GM21723 (cell line): ENCODE measurements around the gene CD48.

Experiments used
- ATAC-seq: cut with Tn5 transposase; IDR thresholded peaks from one replicate; pipeline ENCODE4 v1.9.1; 2021; ENCODE audit warnings: mild to moderate bottlenecking, moderate library complexity; ENCODE audit not compliant: unreplicated experiment

Gene CD48, protein sequence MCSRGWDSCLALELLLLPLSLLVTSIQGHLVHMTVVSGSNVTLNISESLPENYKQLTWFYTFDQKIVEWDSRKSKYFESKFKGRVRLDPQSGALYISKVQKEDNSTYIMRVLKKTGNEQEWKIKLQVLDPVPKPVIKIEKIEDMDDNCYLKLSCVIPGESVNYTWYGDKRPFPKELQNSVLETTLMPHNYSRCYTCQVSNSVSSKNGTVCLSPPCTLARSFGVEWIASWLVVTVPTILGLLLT

DNA sequence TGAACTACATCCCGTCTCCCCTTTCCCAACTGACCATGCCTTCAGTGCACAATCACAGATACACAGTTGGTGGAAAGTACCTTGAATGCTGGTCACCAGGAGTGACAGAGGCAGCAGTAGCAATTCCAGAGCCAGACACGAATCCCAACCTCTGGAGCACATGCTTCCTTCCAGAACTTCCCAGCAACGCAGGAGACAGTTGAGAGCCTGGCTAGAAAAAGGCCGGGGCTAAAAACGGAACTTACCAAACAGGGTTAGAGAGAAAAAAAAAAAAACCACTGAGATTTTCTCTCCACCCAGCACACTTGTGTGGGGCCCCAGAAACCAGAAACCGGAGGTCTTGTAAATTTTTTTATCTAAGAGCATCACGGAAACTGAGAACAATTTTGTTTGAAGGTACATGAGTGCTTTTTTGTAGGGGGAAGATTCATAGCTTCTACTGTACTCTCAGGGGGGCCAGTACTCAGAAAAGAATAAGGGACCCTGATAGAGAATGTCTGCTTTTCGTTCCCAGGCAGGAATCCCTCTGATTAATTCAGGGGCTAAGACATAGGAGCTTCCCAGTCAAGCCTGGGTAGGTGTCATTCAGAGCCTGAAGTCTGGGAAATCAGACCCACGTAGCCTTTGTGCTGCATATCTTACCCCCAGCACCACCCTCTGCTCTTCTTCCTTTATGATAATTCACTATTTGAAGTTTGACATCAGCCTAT lies at the start of gene CD48:
Gene CD48, minus strand, starts transcription at position 221 of the 710 bp plus-strand sequence. Its CDS starts 59 bp downstream, at position 162.
- ATAC-seq: no peak

DNA sequence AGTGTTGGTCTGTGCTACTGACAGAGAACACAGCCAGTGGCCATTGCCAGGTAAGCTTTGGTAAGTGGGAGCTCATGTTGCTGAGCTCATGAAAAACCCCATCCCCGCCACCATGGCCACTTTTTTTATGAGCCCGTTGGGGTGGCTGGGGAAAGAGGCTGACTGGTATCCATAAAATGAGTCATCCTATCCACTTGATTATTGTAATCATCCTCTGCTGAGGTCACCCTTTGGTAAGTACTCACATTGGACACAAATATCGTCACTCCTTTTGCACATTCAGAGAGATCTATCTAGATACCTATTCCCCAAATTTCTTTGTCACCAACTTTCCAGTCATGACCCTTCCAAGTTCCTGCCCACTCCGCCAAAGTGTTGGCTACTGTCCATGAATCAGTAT lies 49.4 kb upstream of the CD48 start:
- ATAC-seq: no peak

DNA sequence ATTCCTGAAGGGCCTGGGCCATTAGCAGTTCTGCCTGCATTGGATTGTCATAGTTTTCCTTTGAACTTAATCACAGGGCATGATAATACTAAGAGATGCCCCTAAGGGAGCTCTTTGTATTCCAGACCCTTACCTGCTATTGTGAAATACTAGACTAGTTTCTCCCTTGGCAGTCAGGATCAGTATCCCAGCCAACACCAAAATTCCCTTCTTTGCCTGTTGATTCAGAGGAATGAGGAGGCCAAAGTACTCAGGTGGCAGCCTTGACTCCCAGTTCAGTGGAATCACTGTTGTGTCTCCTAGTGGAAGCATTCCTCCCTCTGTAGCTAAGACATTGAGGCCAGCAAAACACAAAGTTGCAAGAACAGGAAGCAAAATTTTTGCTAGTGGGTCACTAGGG lies 48.1 kb upstream of the CD48 start:
- ATAC-seq: no peak

DNA sequence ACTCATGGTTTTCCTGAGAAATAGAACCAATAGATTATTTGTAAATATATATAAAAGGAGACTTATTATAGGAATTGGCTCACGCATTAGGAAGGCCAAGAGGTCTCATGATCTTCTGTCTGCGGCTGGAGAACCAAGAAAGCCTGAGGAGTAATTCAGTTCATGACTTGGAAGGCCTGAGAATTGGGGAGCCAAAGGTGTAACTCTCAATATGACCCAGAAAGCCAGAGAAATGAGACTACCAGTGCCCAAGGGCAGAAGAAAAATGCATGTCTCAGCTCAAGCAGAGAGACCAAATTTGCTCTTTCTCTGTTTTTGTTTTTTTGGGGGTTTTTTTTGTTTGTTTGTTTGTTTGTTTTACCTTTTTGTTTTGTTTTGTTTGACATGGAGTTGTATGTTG lies 46.9 kb upstream of the CD48 start:
- no peak for ATAC-seq

DNA sequence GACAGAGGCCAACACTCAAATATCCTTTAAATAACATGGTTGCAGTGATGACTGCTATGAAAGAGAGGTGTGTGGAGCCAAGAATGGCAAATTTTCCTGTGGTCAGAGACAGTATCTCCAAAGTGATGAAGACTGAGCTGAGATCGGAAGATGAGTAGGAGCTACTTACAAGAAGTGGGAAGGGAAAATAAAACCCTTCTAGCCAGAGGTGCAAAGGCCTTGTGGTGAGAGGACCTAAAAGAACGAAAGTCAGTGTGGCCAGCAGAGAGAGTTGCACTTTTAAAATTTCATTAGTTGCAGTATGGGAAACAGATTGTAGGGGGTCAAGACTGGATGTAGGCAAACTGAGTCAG lies 45.2 kb upstream of the CD48 start:
- no peak for ATAC-seq

DNA sequence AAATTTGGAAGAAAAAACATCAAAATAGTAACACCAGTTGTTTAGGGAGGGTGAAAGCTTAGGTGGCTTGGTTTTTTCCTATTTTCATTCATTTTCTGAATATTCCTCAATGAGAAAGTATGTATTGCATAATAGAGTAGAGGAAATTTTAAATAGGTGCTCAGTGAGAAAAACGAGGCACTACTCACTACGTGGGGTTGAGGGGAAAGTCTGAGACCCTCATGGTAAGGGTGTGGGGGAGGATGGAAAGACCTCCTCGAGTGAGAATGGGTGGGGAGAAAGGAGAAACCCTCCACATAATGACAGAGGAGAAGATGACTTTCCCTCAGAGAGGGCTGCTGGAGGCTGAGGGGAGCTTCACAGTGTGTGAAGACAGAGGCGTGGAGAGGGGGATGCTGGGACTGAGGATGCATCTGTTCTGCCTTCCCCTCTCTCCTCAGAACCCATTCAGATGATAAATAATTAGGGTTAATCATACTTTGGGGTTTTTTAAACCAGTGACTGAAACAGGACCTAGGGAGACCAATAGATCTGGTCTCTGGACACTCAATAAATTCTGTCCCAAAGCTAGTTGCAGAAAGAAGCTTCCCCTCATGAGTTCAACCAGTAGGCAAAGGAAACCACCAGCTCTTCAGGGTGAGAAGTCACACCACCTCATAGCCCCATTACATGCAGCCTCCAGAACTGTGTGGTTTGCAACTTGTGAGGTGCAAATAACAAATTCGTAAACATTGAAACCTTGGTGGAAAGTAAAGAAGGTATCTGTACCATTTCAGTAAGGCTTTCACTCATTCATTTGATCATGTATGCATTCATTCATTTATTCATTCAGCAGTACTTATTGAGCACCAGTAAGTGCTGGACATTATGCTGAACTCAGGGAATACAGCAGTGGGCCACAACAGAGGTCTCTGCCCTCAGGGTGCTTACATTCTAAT lies 44.6 kb upstream of the CD48 start:
- ATAC-seq: no peak

DNA sequence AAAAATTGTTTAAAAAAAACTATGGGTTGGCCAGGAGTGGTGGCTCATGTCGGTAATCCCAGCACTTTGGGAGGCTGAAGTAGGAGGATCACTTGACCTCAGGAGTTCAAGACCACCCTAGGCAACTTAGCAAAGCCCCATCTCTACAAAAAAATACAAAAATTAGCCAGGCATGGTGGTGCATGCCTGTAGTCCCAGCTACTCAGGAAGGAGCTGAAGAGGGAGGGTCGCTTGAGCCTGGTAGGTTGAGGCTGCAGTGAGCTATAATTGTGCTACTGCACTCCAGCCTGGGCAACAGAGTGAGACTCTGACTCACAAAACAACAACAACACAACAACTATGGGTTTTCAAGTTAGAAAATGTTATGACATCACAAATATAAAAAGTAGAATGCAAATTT lies 43.8 kb upstream of the CD48 start:
- no peak for ATAC-seq

DNA sequence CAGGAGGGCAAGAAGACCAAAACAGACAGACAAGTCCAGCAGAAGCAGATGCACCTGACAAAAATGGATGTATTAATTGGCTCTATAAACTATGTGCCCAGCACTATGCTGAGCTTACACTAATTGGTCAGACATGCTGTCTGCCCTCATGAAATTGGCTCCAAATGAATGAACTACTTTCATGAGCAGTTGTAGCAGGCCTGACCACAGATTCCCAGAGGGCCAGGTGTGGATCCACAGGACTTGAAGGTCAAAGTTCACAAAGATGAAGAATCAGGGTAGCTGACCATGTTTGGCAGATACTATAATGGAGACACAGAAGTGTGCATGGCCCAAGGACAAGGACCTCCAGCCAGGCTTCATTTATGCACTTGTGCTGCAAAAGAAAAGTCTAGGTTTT lies 42.0 kb upstream of the CD48 start:
- ATAC-seq: no peak

DNA sequence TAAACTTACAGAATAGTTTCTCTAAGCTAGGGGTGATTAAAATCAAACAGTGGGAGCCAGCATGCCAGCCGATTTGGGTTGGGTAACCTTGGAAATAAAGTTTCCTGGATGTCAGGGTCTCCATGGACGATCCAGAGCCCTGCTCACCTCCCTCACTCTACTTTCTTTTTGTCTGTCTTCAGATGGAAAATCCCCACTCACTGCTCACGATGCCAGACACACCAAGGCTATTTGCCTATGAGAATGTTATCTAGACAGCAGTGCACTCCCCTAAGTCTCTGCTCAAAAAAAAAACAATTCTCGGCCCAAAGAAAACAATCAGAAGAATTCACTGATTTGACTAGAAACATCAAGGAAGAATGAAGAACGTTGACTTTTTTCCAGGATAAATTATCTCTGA lies 41.3 kb upstream of the CD48 start:
- ATAC-seq: no peak

DNA sequence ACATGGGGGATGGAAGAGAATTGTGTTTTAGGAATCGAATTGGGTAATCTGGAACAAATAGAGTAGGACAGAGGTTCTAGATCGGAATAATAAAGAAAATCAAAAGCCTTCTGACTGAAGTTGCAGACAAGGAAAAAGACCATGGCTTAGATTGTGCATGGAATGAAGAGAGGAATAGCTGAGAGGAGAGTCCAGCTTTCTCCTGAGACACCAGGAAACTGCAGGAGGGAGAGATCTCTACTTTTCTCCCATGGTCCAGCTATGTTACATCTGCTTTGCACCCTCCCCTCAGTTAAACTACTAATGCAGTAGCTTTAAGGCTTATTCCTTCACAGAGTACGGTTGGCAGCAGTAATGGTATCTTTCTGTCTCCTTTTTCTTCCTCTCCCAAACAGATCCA lies 40.8 kb upstream of the CD48 start:
- no peak for ATAC-seq

DNA sequence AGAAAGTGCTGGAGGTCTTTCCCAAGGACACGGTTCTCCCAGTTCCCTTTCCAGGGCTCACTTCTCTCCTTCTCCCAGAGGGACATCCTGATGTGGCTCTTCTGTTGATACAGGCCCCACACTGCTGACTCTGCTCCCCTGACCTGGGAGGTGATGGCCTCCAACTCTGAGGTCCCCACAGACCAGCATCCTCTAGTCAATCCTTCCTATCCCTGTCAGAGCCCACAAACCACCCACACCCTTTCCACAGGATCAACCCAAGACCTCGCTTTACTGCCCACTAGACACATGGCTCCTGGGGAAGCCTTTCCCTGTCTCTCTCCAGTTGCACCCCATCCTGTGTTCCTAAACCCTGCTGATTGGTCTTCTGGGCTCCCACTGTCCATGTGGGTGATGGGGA lies 39.0 kb upstream of the CD48 start:
- ATAC-seq: no peak

DNA sequence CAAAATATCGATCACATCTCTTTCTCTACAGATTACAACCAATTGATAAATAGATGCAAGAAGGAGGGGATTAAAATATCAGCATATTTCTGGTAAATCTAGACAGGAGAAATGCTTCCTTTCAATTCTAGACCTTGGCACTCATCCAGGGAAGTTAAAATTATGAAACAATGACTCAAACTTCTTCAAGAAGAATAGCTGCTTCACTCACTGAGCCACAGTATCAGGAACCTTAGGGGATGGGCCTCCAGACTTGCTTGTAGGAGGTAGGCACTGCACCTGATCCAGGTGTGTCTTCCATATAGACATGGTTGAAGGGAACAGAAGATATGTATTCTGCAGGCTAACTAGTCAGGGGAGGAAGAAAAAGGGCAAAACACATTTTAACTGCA lies 37.3 kb upstream of the CD48 start:
- no peak for ATAC-seq

DNA sequence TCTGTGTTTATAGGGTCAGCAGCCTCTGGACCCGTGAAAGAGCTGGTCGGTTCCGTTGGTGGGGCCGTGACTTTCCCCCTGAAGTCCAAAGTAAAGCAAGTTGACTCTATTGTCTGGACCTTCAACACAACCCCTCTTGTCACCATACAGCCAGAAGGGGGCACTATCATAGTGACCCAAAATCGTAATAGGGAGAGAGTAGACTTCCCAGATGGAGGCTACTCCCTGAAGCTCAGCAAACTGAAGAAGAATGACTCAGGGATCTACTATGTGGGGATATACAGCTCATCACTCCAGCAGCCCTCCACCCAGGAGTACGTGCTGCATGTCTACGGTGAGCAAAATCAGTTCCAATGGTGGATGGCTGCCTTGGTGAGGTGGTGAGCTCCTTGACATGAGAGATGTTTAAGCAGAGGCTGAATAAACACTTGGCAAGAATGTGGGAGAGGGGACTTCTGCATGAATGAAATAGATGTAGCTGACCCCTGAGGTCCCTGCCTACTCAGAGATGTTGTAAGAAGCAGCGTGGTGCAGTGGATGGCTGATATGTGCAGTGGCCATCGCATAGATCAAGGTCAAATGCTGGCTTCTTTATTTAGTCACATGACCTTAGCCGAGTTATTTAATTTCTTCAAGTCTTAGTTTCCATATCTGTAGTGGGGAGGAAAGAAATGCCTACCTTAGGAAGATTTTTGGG lies 36.7 kb upstream of the CD48 start:
- no peak for ATAC-seq

DNA sequence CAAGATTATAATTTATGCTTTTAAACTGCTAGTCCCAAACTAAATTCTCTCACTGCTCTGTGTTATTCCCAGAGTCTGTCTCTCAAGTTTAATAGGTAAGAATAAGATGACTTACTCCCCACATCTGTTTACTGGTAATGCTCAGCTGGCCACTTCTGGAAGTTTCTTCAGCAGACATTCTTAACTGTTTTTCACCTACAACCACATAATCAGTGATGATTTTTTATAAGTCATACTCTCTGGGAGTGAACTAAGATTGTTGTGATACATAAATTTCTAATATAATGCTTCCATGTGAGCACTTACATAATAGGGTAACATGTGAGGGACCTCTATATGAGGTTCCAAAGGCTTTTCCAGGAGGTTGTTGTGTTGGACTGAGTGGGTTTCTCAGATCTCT lies 36.1 kb upstream of the CD48 start:
- ATAC-seq: no peak

DNA sequence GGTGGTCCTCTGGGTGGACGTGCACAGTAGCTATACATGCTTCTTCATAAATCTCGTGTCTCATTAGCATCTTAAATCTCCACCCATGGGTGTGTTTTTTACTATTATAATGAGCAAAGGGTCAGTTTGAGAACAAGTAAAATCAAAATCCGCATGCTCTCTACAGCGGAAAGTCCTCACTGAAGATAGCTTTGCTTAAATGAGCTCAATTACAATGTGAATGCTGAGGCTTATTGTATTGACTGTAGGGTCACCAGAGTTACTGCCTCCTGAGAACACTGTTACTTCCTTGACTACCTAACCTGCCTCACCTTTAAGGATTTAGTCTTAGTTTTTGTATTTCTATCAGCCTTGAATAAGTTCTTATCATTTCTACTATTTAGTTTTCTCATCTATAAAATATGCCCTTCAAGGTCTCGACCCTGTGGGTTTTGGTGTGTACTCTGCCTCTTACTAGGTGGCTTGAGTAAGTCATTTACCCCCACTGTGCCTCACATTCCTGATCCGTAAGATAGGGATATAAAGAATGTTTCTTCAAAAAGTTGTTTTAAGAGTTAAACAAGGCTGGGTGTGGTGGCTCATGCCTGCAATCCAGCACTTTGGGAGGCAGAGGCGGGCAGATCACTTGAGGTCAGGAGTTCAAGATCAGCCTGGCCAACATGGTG lies 35.3 kb upstream of the CD48 start:
- no peak for ATAC-seq

DNA sequence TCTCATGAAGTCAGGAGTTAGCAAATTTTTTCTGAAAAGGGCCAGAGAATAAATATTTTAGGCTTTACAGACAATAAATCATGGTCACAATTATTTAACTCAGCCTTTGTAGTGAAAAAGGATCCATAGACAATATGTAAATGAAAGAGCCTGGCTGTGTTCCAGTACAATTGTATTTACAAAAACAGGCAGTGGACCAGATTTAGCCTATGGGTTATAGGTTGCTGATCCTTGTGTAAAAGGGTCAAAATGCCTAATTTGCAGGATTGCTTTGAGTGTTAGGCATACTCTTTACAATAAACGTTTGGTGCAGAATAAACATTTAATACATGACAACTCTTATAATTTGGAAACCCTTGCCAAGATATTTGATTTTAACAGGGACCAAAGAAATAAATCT lies 33.9 kb upstream of the CD48 start:
- ATAC-seq: no peak

DNA sequence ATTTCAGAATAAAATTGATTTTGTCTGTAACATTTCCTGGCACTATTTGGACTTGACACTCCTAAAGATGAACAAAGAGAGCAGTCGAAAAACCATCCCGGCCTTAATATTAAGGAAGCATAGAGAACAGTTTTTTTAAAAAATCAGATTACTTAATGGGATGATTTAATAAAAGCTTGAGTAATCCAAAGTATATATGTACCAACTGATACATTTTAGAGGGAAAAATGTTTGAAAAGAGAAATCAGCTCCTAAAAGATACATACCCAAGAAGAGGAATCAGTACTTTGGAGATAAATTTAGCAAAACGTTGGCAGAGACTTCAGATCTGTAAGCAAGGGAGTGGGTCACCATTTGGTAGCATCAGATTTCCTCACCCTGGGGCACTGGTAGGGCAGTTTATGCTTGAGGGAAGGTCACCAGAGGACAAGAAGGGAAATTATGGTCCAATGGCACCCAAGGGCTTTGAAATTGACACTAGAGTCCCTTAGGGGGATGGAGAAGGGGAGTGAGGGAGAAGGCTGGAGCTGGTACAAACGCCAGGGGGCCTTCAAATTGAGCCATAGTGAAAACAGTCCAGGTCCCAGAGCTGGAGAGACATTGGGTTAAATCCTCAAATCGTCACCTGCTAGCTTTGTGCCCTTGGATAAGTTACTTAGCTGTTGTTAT lies 33.4 kb upstream of the CD48 start:
- ATAC-seq: no peak

DNA sequence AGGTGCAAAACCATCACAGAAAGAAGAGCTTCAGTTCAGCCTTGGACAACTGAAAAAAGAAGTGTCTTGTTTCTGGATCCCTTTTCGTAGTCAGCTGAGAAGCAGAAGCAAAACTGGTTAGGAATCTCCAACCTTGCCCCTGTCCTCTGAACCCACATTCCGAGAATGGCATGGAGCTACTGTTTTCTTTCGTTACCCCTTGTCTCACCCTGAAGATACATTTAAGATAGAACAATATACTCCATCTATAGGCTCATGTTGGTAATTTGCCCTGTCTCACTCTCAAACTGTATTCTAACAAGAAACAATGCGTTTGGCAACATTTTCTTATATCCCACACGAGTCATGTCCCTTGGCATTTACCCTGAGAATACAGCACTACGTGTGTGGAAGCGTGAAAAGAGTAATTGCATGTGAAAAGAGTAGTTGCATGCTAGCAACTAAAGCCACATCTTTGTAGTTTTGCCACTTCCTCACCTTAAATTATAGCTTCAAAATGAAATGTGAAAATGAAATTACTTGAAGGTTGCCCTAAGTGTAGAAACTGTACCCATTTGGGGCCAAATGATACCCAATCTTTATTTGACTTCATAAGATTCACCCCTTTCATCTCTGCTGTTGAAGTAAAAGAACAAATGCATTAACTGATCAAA lies 32.7 kb upstream of the CD48 start:
- ATAC-seq: no peak

DNA sequence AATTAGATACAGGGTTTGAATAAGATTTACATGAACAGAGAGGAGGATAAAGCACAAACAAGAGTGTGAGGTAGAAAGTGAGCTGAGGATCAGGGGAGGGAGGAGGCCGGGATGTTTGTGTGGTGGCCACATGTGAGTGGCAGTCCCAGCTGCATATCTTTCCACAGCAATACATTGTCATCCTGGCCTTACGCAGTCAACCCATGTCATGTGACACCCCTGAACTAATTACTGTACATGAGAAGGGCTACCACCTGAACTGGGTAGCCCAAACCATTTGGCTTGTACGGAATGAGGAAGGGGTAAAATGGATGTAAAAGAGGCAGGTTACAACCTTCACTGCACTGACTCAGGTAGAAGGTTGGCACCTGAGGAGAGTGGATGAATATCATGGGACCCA lies 31.6 kb upstream of the CD48 start:
- no peak for ATAC-seq
